ENCODE data around the gene TSPAN6.

DNA sequence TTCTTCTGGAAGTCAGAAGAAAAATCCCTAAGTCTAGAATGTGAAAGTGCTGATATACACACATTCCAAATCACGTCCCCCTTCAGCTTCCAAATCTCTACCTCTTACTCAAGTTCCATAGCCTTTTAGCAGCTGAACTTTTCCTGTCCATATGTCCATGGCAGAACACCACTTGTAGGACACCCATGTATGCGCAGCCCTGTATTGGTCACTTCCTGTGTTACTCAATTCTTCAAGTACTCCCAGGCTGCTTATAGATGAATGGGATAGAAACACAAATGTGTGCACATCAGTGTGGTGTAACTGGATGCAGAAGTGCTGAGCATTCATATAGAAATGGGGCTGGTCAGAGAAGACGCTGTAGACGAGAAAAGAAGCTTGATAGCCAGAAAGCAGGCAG is 26.2 kb upstream of the TSPAN6 start:
- TF ChIP-seq, protein P1, sequence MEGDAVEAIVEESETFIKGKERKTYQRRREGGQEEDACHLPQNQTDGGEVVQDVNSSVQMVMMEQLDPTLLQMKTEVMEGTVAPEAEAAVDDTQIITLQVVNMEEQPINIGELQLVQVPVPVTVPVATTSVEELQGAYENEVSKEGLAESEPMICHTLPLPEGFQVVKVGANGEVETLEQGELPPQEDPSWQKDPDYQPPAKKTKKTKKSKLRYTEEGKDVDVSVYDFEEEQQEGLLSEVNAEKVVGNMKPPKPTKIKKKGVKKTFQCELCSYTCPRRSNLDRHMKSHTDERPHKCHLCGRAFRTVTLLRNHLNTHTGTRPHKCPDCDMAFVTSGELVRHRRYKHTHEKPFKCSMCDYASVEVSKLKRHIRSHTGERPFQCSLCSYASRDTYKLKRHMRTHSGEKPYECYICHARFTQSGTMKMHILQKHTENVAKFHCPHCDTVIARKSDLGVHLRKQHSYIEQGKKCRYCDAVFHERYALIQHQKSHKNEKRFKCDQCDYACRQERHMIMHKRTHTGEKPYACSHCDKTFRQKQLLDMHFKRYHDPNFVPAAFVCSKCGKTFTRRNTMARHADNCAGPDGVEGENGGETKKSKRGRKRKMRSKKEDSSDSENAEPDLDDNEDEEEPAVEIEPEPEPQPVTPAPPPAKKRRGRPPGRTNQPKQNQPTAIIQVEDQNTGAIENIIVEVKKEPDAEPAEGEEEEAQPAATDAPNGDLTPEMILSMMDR (IDR thresholded peaks at IDR 0.05 in 8 of 11, conservative IDR thresholded peaks at IDR 0.05 in 3 of 11), result no peak
- TF ChIP-seq POLR2AphosphoS5 (IDR thresholded peaks at IDR 0.05) (no peak), POLR2A (IDR thresholded peaks at IDR 0.05) (no peak)
